HL-60 (cell line): ENCODE measurements around the gene KIF26B.

Source experiments
- DNase-seq, 2 experiments: peaks; one replicate each; pipeline ENCODE4 v3.0.0-alpha.2; 2010 to 2020; ENCODE audit warnings: low read depth in 1 of 2, low spot score in 1 of 2
- H3K27ac ChIP-seq: fragments of 250-450 bp; sonication (Bioruptor Pico); replicated peaks from 2 replicates; pipeline ENCODE4 v1.5.1; 2020; ENCODE audit warnings: mild to moderate bottlenecking, moderate library complexity
- H3K27me3 ChIP-seq: fragments of 250-450 bp; sonication (Bioruptor Pico); 2 replicates; pipeline ENCODE4 v1.5.1; 2021; ENCODE audit warnings: mild to moderate bottlenecking, moderate library complexity; ENCODE audit not compliant: insufficient read depth, poor library complexity, severe bottlenecking
- H3K4me3 ChIP-seq: replicated peaks from 2 replicates; pipeline ENCODE4 v1.5.1; 2011; ENCODE audit warnings: mild to moderate bottlenecking, control low read depth, low read length; ENCODE audit not compliant: insufficient read depth
- CTCF ChIP-seq: IDR thresholded peaks from one replicate; pipeline ENCODE4 v1.5.1; 2011; ENCODE audit warnings: low read length, control low read depth, inconsistent platforms; ENCODE audit not compliant: insufficient read depth
- GABPA ChIP-seq: IDR thresholded peaks from 2 replicates; pipeline ENCODE4 v1.6.1; 2012; ENCODE audit warnings: low read depth
- POLR2AphosphoS5 ChIP-seq: IDR thresholded peaks from 2 replicates; pipeline ENCODE4 v1.6.1; 2012; ENCODE audit warnings: low read depth
- SPI1 ChIP-seq: IDR thresholded peaks from 2 replicates; pipeline ENCODE4 v1.6.1; 2012; ENCODE audit warnings: low read depth, mild to moderate bottlenecking, borderline replicate concordance
- TF ChIP-seq, protein P1 (sequence below): IDR thresholded peaks from 2 replicates; pipeline ENCODE4 v1.6.1; 2012; ENCODE audit warnings: low read depth; ENCODE audit not compliant: insufficient replicate concordance

Gene KIF26B

GRCh38 chr1:245656189-245656717 is 501.5 kb downstream of the KIF26B start:
- H3K27ac ChIP-seq = no peak overlapping the region
- H3K4me3 ChIP-seq = no peak overlapping the region
- no peak for DNase-seq
- H3K27me3 ChIP-seq = no peaks in the 10 kb centered on the region
- TF ChIP-seq GABPA (no peak), CTCF (no peak), POLR2AphosphoS5 (no peak), SPI1 (no peak)

DNA sequence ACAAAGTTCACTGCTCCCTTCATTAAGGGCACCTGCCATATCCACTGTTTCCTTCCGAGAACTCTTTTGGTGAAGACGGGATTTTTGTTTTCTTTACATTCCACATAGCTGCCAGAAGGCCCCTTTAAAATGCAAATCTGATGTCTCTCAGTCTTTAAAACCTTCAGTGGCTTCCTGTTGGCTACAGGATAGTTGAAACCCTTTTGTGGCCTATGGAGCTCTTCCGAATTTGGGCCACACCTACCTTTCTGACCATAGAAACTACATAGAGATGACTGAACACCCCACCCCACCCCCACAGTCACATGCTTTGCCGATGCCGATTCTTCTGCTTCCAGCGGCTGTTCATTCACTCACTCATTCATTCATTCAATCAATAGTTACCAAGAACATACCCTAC is 502.6 kb downstream of the KIF26B start:
- Histone ChIP-seq H3K27me3 (no peaks in the 10 kb centered on the region), H3K4me3 (no peak overlapping the region), H3K27ac (no peak overlapping the region)
- DNase-seq = no peak
- TF ChIP-seq CTCF (no peak), POLR2AphosphoS5 (no peak), GABPA (no peak), SPI1 (no peak)
- TF ChIP-seq, protein P1, sequence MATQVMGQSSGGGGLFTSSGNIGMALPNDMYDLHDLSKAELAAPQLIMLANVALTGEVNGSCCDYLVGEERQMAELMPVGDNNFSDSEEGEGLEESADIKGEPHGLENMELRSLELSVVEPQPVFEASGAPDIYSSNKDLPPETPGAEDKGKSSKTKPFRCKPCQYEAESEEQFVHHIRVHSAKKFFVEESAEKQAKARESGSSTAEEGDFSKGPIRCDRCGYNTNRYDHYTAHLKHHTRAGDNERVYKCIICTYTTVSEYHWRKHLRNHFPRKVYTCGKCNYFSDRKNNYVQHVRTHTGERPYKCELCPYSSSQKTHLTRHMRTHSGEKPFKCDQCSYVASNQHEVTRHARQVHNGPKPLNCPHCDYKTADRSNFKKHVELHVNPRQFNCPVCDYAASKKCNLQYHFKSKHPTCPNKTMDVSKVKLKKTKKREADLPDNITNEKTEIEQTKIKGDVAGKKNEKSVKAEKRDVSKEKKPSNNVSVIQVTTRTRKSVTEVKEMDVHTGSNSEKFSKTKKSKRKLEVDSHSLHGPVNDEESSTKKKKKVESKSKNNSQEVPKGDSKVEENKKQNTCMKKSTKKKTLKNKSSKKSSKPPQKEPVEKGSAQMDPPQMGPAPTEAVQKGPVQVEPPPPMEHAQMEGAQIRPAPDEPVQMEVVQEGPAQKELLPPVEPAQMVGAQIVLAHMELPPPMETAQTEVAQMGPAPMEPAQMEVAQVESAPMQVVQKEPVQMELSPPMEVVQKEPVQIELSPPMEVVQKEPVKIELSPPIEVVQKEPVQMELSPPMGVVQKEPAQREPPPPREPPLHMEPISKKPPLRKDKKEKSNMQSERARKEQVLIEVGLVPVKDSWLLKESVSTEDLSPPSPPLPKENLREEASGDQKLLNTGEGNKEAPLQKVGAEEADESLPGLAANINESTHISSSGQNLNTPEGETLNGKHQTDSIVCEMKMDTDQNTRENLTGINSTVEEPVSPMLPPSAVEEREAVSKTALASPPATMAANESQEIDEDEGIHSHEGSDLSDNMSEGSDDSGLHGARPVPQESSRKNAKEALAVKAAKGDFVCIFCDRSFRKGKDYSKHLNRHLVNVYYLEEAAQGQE = no peak

GRCh38 chr1:245663373-245663772 is 508.6 kb downstream of the KIF26B start:
- Histone ChIP-seq H3K27ac (no peak overlapping the region), H3K27me3 (no peaks in the 10 kb centered on the region), H3K4me3 (no peak overlapping the region)
- TF ChIP-seq SPI1 = no peak
- TF ChIP-seq, protein P1 = no peak
- TF ChIP-seq GABPA = no peak
- no peak for TF ChIP-seq CTCF
- DNase-seq = no peak

GRCh38 chr1:245663841-245664240 is 509.1 kb downstream of the KIF26B start:
- Histone ChIP-seq H3K27me3 (no peaks in the 10 kb centered on the region), H3K27ac (no peak overlapping the region), H3K4me3 (no peak overlapping the region)
- no peak for DNase-seq
- TF ChIP-seq CTCF = no peak
- TF ChIP-seq, protein P1 = no peak
- TF ChIP-seq GABPA = no peak
- TF ChIP-seq POLR2AphosphoS5 = no peak
- no peak for TF ChIP-seq SPI1
